ENCODE results near the gene KRT25.

Gene KRT25

DNA sequence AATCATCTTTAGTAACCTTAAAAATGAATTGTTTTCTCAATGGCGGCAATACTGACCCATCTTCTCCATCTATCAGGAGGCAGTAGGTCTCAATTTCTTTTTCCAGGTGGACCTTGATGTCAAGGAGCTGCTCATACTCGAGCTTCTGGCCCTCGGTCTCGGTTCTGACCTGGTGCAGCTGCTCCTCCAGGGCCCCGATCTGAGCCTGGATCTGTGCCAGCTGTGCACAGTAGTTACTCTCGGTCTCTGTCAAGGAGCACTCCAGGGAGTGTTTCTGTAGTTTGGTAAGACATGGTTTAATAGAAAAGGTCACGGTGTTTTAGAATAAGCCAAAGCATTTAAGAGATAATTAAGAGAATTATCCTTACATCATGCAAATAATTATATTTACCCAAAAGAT is 22.3 kb upstream of the KRT25 start:
- H3K27me3 ChIP-seq (replicated peaks; ENCODE audit: insufficient read depth, low read length), result no peaks in the 10 kb centered on the region

DNA sequence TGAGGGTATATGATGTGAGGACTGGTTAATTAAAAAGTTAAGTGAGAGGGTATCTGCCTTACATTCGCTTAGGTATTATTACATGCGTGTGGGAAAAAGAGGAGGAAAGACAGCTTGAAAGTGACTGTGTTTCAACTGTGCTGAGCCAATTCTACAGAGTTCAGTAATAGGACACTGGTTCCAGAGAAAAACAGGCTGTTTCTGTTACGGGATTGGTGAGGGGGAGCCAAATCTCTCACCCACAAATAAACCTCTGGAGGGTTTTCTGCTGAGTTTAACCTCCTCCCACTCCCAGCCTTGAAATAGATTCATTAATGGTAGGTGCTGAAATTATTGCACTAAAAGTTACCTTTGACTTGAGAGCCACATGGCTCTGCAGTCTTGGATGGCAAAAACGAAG is 20.8 kb upstream of the KRT25 start:
- H3K4me2 ChIP-seq (ENCODE audit: low read depth, low read length), result no peak overlapping the region
- TF ChIP-seq EZH2phosphoT487 (IDR thresholded peaks at IDR 0.05; ENCODE audit: low read length), result no peak
- TF ChIP-seq EZH2 (optimal IDR thresholded peaks at IDR 0.05; ENCODE audit: low read depth, low read length), result no peak
- TF ChIP-seq, protein P1, sequence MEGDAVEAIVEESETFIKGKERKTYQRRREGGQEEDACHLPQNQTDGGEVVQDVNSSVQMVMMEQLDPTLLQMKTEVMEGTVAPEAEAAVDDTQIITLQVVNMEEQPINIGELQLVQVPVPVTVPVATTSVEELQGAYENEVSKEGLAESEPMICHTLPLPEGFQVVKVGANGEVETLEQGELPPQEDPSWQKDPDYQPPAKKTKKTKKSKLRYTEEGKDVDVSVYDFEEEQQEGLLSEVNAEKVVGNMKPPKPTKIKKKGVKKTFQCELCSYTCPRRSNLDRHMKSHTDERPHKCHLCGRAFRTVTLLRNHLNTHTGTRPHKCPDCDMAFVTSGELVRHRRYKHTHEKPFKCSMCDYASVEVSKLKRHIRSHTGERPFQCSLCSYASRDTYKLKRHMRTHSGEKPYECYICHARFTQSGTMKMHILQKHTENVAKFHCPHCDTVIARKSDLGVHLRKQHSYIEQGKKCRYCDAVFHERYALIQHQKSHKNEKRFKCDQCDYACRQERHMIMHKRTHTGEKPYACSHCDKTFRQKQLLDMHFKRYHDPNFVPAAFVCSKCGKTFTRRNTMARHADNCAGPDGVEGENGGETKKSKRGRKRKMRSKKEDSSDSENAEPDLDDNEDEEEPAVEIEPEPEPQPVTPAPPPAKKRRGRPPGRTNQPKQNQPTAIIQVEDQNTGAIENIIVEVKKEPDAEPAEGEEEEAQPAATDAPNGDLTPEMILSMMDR (IDR thresholded peaks at IDR 0.05; ENCODE audit: low read length), result no peak
- H3K27ac ChIP-seq (ENCODE audit: low read length), result no peak overlapping the region
- no peaks in the 10 kb centered on the region for H3K9me3 ChIP-seq (replicated peaks; ENCODE audit: insufficient read depth, low read length)
- H3F3A ChIP-seq (ENCODE audit: insufficient read depth, low read length), result no peaks in the 10 kb centered on the region
- no peaks in the 10 kb centered on the region for H3K79me2 ChIP-seq (ENCODE audit: low read length)
- H3K9me2 ChIP-seq (replicated peaks; ENCODE audit: insufficient read depth, low read length), result no peaks in the 10 kb centered on the region
- H3K27me3 ChIP-seq (replicated peaks; ENCODE audit: insufficient read depth, low read length), result no peaks in the 10 kb centered on the region
- H2AFZ ChIP-seq (ENCODE audit: low read length), result no peak overlapping the region
- H3K4me1 ChIP-seq (ENCODE audit: low read length), result no peaks in the 10 kb centered on the region
- H3K4me3 ChIP-seq (ENCODE audit: low read length), result no peak overlapping the region
- no peak for DNase-seq
- H3K9ac ChIP-seq (ENCODE audit: low read length), result no peak overlapping the region
- H4K20me1 ChIP-seq (ENCODE audit: insufficient read depth, low read length), result no peaks in the 10 kb centered on the region
- no peaks in the 10 kb centered on the region for H3K36me3 ChIP-seq (replicated peaks; ENCODE audit: insufficient read depth, low read length)

More for the DNA sequence above, 22.3 kb upstream of the KRT25 start:
- H3F3A ChIP-seq (ENCODE audit: insufficient read depth, low read length), result no peaks in the 10 kb centered on the region
- DNase-seq, result no peak
- H3K9ac ChIP-seq (ENCODE audit: low read length), result no peak overlapping the region
- H3K4me3 ChIP-seq (ENCODE audit: low read length), result no peak overlapping the region
- H3K4me2 ChIP-seq (ENCODE audit: low read depth, low read length), result no peak overlapping the region
- no peaks in the 10 kb centered on the region for H3K9me2 ChIP-seq (replicated peaks; ENCODE audit: insufficient read depth, low read length)
- no peaks in the 10 kb centered on the region for H4K20me1 ChIP-seq (ENCODE audit: insufficient read depth, low read length)
- H2AFZ ChIP-seq (ENCODE audit: low read length), result no peak overlapping the region
- no peak overlapping the region for H3K27ac ChIP-seq (ENCODE audit: low read length)
- H3K4me1 ChIP-seq (ENCODE audit: low read length), result no peaks in the 10 kb centered on the region
- TF ChIP-seq, protein P1 (IDR thresholded peaks at IDR 0.05; ENCODE audit: low read length), result no peak
- TF ChIP-seq EZH2 (optimal IDR thresholded peaks at IDR 0.05; ENCODE audit: low read depth, low read length) (no peak), EZH2phosphoT487 (IDR thresholded peaks at IDR 0.05; ENCODE audit: low read length) (no peak)
- no peaks in the 10 kb centered on the region for H3K36me3 ChIP-seq (replicated peaks; ENCODE audit: insufficient read depth, low read length)
- no peaks in the 10 kb centered on the region for H3K9me3 ChIP-seq (replicated peaks; ENCODE audit: insufficient read depth, low read length)
- no peaks in the 10 kb centered on the region for H3K79me2 ChIP-seq (ENCODE audit: low read length)

DNA sequence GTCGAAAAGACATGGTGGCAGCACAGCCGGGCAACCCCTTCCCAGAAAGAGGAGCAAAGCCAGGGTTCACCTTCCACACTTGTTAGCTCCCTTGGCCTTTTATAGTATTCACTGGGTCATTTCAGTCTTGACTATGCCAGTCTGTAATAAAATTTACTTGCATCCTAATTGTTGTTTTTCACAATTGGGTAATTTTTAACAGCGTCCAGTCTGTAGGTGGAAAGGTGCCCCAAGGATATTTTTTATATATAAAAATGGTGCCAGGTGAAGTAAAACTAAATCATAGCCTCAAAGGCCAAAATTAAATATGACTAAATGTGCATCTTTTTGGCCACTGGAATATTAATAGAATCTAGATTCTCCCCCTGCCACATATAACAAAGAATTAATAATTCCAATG is 17.0 kb upstream of the KRT25 start, which contains the start of gene KRT26:
TSS of gene KRT26 (minus strand) at position 101 of the 400 bp plus-strand sequence. CDS start at position 13, 88 bp downstream.
- Histone ChIP-seq H3K9me3 (replicated peaks; ENCODE audit: insufficient read depth, low read length) (no peaks in the 10 kb centered on the region), H3K9ac (ENCODE audit: low read length) (no peak within 1 kb of the TSS), H3K4me1 (ENCODE audit: low read length) (no peaks in the 10 kb centered on the region), H3K27me3 (replicated peaks; ENCODE audit: insufficient read depth, low read length) (no peaks in the 10 kb centered on the region), H3K4me3 (ENCODE audit: low read length) (no peak within 1 kb of the TSS), H3K9me2 (replicated peaks; ENCODE audit: insufficient read depth, low read length) (no peaks in the 10 kb centered on the region), H4K20me1 (ENCODE audit: insufficient read depth, low read length) (no peaks in the 10 kb centered on the region), H3K36me3 (replicated peaks; ENCODE audit: insufficient read depth, low read length) (no peaks in the 10 kb centered on the region), H3K27ac (ENCODE audit: low read length) (no peak within 1 kb of the TSS), H3K4me2 (ENCODE audit: low read depth, low read length) (no peak within 1 kb of the TSS), H3K79me2 (ENCODE audit: low read length) (no peaks in the 10 kb centered on the region), H2AFZ (ENCODE audit: low read length) (no peak within 1 kb of the TSS), H3F3A (ENCODE audit: insufficient read depth, low read length) (no peaks in the 10 kb centered on the region)
- DNase-seq, result no peak
- TF ChIP-seq EZH2 (optimal IDR thresholded peaks at IDR 0.05; ENCODE audit: low read depth, low read length) (no peak), EZH2phosphoT487 (IDR thresholded peaks at IDR 0.05; ENCODE audit: low read length) (no peak)
- TF ChIP-seq, protein P1 (IDR thresholded peaks at IDR 0.05; ENCODE audit: low read length), result no peak

Measured in MM.1S (cell line).